Left kidney (tissue), 2 donors: ENCODE data around the gene ZNF516. TPM values are rescaled to one million over a fixed set of nuclear protein-coding genes. Genes with fewer than 3 reads are reported as not detected.

Source experiments
- DNase-seq: peaks from one replicate; pipeline ENCODE4 v3.0.0-alpha.2; 2013
- polyA plus RNA-seq: library from polyadenylated mRNA; unstranded; fragments of 120-200 nt; gene quantifications from one replicate; pipeline ENCODE4 v1.2.1, GENCODE V29; 2013; ENCODE audit not compliant: insufficient read length

Gene ZNF516
- polyA plus RNA-seq, 1 donor, result 44.3 TPM

GRCh38 chr18:76380127-76380729 is 114.8 kb downstream of the ZNF516 start:
- no peak for DNase-seq

DNA sequence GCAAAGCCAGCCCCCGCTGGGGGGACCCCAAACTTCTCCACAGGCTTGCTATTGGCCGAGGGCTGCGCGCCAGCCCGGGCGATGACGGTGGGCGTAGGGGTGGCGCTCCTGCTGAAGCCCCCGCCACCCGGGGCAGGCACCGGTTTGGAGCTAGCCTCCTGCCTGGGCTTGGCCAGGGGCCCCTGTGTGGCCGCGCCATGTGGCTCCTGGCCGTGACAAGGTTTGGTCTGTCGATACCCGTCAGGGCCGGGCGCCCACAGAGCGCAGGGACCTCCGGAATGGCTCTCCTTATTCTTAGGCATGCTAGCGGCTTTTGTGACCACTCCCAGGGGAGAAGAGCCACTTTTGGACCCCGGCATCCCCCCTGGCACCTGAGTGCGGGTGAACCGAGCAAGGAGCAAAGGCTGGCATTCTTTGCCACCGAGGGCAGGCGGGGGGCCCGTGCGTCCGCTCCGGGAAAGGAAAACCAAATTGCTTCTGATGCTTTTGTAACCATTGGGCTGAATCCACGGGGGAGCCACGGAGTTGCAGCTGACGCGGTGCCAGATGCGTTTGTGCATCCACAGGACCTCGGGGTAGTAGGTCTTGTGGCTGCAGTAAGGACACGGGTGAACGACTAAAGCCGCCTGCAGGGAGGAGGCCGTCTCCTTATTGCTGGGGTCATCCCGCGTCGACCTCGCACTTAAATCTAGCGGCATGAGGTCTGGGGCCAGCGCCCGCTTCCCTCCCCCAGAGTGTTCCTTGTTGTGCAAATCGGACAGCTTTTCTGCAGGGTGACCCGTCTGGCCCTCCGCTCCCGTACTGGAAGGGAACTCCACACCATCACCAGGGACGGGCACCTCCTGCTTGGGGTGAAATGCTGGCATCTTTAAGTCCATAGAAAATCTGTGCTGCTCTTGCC is 115.6 kb downstream of the ZNF516 start:
- no peak for DNase-seq

- DNase-seq, result no peak
Measured at GRCh38 chr18:76378526-76379215, 116.4 kb downstream of the ZNF516 start.

- no peak for DNase-seq
Measured at GRCh38 chr18:76377359-76377756, 117.7 kb downstream of the ZNF516 start.

DNA sequence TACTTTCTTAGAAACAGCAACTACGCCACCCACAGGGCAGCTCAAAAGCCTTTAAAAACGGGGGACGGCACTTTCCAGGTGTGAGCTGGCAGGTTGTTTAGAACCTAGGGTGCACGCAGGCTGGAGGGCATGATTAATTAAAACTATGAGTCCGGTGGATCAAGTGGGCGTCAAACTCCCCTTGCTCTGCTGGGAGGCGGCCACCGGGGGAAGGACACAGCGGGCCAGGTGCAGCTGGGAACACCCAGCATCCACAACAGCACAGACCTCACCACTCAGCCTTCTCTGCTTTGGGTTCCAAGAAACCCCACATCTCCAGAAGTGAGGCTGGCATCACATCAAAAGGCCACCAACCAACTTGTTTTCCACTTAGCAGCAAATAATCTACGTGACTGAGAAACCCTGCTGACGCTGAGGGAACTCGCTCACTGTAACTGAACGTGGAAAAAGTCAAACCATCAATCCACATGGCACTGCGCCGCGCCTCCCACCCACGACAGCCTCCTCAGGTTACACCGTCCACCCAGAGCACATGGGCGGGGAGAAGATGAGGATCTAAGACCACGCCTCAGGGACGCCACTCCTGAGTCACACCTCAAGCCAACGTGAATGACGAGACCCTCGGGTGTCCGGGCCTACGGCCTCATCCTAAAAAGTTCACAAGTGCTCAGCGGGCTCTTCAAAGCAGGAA is 118.2 kb downstream of the ZNF516 start:
- no peak for DNase-seq

GRCh38 chr18:76376225-76376624 is 118.8 kb downstream of the ZNF516 start:
- no peak for DNase-seq

DNA sequence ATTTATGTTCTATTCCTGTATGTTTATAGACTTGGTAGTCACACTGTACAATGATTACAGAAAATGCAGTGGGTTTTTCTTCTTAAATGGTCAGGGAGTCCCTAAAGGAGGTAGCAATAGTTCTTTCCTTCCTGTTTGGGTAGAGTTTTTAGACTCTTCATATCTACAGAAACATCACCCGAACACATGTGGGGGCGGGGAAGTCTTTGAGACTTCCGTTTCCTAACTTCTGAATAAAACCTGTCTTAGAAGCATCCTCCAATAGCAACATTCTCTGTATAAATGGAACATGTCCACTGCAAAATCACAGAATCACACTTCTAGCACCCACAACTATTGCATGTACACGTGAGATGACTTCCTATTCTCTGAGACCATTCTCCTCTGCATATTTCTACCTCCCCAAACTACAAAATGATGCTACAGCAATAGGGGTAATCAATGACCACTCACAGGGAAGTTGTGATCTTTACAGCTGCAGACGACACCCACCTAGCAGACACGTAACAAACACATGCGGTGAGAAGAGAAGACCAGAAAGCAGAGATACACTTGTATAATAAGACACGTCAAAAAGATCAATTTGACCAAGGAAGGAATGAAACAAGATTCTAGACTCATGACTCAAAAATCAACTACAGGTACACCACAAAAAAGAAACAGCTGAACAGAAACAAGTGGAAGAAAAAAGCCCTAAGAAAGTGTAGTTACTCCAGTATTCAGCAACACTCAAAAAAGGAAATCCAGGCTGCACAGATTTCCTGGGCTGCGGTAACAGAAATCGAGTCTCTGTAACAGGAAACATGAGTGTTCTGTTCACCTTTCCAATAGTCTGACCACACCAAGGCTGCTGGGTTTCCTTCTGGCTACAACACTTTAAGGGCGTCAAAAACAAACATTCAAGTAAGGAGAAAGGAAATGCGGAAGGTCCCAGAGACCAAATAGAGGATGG is 120.4 kb downstream of the ZNF516 start:
- no peak for DNase-seq

DNA sequence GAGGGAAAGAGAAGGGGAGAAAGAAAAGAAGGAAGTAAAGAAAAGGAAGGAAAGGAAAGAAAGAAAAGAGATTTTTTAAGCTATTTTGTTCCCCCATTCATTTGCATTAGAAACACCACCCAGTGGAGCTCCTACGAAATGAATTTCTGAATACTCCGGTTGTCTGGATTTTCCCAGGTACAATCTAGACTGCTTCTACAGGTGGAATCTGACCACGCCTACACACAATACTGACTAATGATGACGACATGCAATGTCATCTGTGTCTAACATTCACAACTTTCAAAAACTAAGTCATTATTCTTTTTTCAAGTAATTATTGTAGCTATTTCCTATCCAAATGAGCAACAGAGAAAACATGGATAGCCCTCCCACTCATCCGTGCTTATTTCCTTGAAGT is 121.7 kb downstream of the ZNF516 start:
- no peak for DNase-seq

DNA sequence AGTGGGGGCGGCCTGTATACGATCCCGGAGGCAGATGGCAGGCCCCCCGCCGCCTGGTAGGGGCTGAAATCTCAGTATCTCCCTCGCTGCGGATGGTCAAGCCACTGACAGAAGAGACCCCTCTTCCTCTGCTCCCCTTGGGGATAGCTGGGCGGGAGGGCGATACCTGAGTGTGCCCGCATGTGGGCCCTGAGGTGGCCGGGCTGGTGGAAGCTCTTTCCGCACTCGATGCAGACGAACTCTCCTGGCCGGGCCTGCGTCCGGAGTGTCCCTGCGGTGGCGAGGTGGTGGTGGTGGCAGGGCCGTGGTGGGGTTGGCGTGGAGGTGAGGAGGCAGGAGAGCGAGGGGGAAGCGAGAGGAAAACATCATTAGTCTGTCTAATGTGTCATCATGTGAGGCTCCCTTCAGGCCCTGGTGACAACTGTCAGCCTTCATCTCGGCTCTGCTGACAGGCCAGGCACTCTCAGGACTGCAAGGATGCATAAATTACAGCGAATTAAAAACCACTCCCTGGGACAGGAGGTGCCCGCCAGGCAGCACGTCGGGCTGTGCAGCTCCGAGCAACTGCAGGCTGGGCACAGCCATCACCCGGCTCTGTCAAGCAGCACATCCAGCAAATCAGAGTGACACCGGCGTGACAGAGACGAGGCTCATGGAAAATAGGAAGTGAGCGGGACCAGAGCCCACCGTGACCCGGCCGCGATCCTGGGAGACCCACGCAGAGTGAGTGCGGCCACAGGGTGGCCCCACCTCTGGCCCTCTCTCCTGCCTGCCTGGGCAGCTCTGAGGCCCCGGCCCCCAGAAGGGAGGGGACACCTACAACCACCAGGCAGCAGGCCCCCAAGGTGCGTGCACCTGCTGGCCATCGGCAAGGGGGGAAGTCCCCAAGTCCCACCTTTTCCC is 123.5 kb downstream of the ZNF516 start:
- no peak for DNase-seq

- no peak for DNase-seq
Measured at GRCh38 chr18:76370686-76371085, 124.4 kb downstream of the ZNF516 start.

- peak; percentile 27 for DNase-seq
Measured at GRCh38 chr18:76370201-76370600, 124.8 kb downstream of the ZNF516 start.

DNA sequence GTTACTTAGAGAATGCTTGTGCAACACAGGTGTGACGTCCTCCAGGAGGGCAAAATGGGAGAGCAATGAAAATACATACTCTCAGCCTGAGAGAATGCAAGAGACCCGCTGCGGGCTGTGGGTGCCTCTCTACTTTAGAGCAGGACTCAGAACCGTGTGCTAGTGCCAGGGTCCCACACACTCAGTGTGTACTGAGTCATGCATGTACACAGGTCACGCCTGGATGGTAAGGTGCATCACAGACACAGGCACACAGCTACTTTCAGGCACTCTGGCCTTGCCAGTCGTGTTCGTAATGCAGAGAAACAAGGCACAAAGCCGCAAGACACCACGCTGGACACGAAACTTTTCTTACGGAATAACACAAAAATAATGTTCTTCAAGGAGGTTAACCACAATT is 125.3 kb downstream of the ZNF516 start:
- DNase-seq, result no peak

DNA sequence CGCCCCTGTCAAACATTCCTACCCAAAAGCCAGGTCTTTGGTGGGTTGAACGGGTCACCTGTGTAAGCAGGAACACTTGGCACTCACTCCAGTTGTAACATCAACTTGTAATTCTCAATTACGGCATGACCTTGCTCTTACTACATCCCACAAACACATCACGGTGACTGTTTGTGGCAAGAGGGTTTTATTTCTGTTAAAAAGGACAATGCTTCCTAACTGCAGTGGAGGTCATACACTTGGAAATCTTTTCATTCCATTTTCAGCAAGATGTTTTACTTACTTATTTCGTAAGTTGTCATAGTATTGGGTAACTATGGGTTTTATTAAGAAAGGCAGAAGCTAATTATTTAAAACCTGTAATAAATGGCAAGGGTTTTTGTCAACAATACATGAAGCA is 126.1 kb downstream of the ZNF516 start:
- no peak for DNase-seq

DNA sequence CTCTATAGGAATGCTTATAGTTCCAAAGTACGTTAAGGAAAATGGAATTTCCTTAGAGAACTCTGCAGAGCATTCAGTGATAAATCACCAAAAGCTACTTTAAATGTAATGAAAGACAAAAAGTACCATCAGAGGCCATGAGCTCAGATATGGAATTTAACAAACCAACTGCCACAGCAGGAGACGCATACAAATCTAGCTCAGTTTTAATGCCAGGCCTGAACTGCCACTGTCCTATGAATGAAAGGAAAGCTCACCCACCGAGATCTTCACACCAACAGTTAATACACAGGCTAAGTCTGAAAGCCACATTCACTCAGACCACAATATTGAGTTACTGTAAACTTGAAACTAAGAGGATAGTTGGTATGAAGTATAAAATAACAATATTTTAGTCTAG is 126.8 kb downstream of the ZNF516 start:
- DNase-seq, result no peak

DNA sequence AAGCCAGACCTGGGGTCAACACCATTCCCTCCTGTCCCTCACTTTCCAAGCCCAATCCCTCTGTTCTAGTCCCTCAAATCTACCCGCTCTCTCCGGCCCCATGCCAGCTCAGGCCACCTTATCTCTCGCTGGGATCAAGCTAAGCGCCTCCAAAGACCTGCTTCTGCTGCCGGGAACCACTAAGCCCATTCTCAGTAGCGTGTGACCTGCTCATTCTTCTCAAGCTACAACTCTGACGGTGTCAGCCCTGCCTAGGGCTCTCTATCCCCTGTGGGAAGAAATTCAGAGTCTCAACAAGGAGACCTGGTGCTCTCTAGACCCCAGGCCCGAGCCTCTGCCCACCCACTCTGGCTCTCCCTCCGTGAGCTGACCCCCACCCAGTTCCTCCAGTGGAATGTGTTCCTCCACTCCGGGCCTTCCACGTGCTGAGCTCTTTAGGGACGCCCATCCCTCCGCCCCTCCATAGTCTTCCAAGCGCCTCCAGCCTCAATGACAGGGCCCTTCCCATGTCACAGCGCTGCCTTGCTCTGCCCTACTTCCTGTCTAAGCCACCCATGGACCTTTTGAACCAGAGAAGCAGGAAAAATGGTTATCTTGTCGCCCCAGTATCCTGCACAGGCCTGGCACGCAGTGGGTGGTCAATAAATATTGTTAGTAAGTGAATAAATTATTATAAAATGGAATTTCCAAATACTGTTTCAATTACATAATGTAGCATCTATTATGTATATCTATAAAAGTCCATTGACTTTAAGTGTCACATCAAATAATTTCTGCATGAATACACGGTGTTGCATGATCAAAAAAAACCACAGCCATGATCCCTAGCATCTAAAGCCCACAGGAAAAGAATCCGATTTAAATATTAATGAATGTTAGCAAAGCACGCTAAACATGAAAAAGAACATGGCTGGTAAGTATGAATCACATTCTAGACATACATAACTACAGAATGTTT is 127.6 kb downstream of the ZNF516 start:
- no peak for DNase-seq

DNA sequence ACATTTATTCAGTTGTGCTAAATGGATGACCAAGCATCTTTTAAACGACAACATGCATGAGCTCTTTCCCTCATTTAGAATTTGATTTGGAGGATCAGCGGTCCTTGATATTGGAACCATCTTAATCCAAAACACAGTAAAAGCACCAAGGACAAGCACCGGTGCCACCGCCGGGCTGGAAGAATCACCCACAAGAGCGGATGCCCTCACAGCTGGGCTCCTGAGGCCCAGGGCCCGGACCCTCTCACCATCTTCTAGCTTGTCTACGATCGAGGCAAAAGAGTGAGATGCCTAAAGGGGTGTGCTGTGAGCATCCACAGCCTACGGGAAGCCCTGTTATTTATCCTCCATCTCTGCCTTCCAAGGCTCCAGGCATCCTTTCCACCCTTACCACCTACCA is 129.5 kb downstream of the ZNF516 start:
- no peak for DNase-seq

DNA sequence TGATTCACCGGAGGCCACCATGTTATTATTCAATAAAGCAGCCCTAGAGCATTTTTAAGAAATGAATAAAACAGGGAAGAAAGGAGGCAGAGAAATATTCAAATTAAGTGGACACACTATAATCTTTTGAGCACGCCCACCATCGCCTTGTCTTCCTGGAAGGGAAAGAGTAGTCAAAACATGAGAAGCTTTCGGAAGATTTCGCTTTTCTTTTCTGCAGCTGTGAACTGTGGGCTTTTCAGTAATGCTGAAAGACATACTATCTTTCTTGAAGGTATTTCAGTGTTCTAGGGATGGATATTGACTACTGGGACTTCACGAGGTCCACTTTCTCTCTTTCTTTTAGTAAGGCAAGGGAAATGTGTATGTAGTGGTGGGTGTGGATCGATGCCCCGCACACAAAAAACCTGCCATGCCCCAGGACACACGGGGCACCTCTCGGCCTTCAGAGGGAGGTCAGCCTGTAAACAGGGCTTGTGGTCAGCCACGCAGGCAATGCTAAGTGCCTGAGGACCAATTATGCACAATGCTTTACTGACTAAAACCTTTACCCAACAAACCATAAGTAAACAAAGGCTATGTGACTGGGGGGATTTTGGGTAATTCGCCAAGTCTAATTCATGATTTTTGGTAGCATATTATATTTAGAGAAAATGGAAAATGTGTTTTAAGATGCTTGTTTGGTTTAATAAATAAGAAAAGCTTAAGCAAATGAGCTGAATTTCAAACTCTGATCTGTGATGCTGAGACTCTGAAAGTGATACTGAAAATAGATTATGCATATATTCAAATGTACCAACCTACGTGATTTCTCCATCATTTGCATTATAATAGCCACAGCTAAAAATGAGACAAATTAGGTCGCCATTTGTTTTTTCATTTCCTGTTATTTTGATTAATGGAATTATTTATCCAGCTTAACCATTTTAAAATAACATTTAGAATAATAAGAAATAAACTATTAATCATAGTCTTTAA is 130.5 kb downstream of the ZNF516 start:
- no peak for DNase-seq
